ENCODE data around the gene SIAH3. TPM values are rescaled to one million over a fixed set of nuclear protein-coding genes. Genes with fewer than 3 reads are reported as not detected.
A peak's percentile ranks its signal among the peaks of the same experiment; 100 is the strongest.

Gene SIAH3
- total and polyA plus RNA-seq, 10 of the 15 experiments (the other 5 are each of a cell fraction or from before 2014, with no cell fraction given), result not detected

DNA sequence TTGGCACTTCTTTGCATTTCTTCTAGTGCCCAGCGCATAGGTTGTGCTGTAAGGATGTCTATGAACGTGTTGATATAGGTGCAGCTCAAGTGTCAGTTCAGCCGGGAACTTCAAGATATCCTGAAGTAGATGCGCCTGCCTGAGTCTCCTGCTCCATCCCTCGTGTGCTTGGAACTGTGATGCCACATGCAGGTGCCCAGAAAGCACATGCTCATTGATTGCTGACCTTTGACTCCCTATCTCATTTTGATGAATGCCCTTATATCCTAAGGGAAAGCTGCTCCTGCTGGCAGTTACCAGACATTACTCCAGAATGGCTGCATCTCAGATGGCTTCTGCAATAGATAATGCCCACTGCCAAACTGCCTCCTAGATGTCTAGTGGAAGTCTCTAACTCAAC lies 108.6 kb downstream of the SIAH3 start (continued):
- no peak for TF ChIP-seq NR2F1 (conservative IDR thresholded peaks at IDR 0.05)
- TF ChIP-seq ZNF207 (IDR thresholded peaks at IDR 0.05; ENCODE audit: borderline replicate concordance), result no peak
- TF ChIP-seq POLR2A (IDR thresholded peaks at IDR 0.05; ENCODE audit: low read depth, low read length), result no peak
- TF ChIP-seq SP1 (IDR thresholded peaks at IDR 0.05; ENCODE audit: low read depth, low read length), result no peak
- TF ChIP-seq, protein P1, sequence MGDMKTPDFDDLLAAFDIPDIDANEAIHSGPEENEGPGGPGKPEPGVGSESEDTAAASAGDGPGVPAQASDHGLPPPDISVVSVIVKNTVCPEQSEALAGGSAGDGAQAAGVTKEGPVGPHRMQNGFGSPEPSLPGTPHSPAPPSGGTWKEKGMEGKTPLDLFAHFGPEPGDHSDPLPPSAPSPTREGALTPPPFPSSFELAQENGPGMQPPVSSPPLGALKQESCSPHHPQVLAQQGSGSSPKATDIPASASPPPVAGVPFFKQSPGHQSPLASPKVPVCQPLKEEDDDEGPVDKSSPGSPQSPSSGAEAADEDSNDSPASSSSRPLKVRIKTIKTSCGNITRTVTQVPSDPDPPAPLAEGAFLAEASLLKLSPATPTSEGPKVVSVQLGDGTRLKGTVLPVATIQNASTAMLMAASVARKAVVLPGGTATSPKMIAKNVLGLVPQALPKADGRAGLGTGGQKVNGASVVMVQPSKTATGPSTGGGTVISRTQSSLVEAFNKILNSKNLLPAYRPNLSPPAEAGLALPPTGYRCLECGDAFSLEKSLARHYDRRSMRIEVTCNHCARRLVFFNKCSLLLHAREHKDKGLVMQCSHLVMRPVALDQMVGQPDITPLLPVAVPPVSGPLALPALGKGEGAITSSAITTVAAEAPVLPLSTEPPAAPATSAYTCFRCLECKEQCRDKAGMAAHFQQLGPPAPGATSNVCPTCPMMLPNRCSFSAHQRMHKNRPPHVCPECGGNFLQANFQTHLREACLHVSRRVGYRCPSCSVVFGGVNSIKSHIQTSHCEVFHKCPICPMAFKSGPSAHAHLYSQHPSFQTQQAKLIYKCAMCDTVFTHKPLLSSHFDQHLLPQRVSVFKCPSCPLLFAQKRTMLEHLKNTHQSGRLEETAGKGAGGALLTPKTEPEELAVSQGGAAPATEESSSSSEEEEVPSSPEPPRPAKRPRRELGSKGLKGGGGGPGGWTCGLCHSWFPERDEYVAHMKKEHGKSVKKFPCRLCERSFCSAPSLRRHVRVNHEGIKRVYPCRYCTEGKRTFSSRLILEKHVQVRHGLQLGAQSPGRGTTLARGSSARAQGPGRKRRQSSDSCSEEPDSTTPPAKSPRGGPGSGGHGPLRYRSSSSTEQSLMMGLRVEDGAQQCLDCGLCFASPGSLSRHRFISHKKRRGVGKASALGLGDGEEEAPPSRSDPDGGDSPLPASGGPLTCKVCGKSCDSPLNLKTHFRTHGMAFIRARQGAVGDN (IDR thresholded peaks at IDR 0.05), result no peak
- TF ChIP-seq NR2C2 (IDR thresholded peaks at IDR 0.05; ENCODE audit: borderline replicate concordance, control insufficient read depth, insufficient read length, low read depth), result no peak
- TF ChIP-seq BACH1 (IDR thresholded peaks at IDR 0.05; ENCODE audit: borderline replicate concordance), result no peak

DNA sequence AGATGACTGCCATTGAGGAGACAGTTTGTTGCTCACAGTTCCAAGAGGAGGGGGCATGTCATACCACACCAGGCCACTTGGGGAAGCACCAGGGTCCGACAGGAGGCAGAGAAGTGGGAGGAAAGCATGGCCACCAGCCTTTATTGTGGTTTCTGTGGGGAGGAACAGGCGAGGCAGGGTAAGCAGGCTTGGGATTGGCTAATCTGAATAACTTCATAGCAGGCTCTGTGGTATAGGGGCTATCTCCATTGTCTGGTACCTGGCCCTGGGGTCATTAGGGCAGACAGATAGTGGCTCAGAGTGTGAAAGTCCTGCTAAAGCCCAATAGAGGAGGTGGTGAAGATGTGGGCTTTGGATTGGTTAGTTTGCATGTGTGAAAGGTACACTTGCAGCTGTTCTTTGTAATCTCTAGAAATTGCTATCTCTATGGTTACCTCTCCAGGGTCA lies 114.0 kb downstream of the SIAH3 start:
- no peaks in the 10 kb centered on the region for H3K4me1 ChIP-seq (ENCODE audit: control insufficient read depth, insufficient read depth, low read length)
- FAIRE-seq, result no peak
- no peaks in the 10 kb centered on the region for H3K36me3 ChIP-seq (ENCODE audit: control insufficient read depth in 2 of 2, insufficient read depth in 2 of 2, low read length in 1 of 2)
- no peaks in the 10 kb centered on the region for H3K79me2 ChIP-seq (ENCODE audit: control insufficient read depth, insufficient read depth, low read length)
- H2AFZ ChIP-seq (ENCODE audit: control insufficient read depth, low read depth, low read length), result no peak overlapping the region
- no peak overlapping the region for H3K4me3 ChIP-seq
- H4K20me1 ChIP-seq (ENCODE audit: control insufficient read depth, insufficient read depth), result no peaks in the 10 kb centered on the region
- no peak overlapping the region for H3K27ac ChIP-seq (ENCODE audit: control insufficient read depth, insufficient read depth)
- ChIA-PET POLR2A (no interaction called here), RAD21 (ENCODE audit: unreplicated experiment) (no interaction called here), CTCF (interaction anchor here (1.1 to 1.5 kb wide), 3 partner anchors 9 to 114 kb away, joined by 3 to 7 read pairs (median 4); no protein-coding TSS in a partner anchor), SMC1A (ENCODE audit: uncharacterized antibody, unreplicated experiment) (interaction anchor here (1.3 kb wide), 1 partner anchor 14 kb away, joined by 5 read pairs; no protein-coding TSS in a partner anchor)
- H3K9me3 ChIP-seq (replicated peaks; ENCODE audit: control insufficient read depth, insufficient read depth, low read length), result no peaks in the 10 kb centered on the region
- H3K27me3 ChIP-seq (replicated peaks in 1 of 2; ENCODE audit: control insufficient read depth in 2 of 2, insufficient read depth in 2 of 2, low read length in 1 of 2), result peaks cover 0 to 1% of the 10 kb centered on the region in 2 experiments; a peak in 1 of 4 replicates
- DNase-seq (ENCODE audit: low read depth, low spot score), result no peak
- no TSS peak for BruUV-seq (replicated peaks)
- H3K4me2 ChIP-seq (ENCODE audit: control insufficient read depth, insufficient read depth), result no peak overlapping the region
- in situ Hi-C loops (cut with MboI), result no loop called here
- WGBS (ENCODE audit: insufficient coverage, insufficient replicate concordance, low lambda C conversion rate, missing lambda C conversion rate), result 0% methylated on average over 2 of the region's 2 CpGs
- intact Hi-C loops (cut with micrococcal nuclease; ENCODE audit: unreplicated experiment), result no loop called here
- ATAC-seq, result peak; percentile 90
- H3K9ac ChIP-seq (ENCODE audit: control insufficient read depth, insufficient read depth, low read length), result no peak overlapping the region
- TF ChIP-seq, protein P2, sequence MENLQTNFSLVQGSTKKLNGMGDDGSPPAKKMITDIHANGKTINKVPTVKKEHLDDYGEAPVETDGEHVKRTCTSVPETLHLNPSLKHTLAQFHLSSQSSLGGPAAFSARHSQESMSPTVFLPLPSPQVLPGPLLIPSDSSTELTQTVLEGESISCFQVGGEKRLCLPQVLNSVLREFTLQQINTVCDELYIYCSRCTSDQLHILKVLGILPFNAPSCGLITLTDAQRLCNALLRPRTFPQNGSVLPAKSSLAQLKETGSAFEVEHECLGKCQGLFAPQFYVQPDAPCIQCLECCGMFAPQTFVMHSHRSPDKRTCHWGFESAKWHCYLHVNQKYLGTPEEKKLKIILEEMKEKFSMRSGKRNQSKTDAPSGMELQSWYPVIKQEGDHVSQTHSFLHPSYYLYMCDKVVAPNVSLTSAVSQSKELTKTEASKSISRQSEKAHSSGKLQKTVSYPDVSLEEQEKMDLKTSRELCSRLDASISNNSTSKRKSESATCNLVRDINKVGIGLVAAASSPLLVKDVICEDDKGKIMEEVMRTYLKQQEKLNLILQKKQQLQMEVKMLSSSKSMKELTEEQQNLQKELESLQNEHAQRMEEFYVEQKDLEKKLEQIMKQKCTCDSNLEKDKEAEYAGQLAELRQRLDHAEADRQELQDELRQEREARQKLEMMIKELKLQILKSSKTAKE (IDR thresholded peaks at IDR 0.05; ENCODE audit: low read depth, poor library complexity, severe bottlenecking), result no peak
- no peak for TF ChIP-seq DPF2 (IDR thresholded peaks at IDR 0.05)
- no peak for TF ChIP-seq CBX3 (IDR thresholded peaks at IDR 0.05; ENCODE audit: borderline replicate concordance, low read depth)
- TF ChIP-seq, protein P3, sequence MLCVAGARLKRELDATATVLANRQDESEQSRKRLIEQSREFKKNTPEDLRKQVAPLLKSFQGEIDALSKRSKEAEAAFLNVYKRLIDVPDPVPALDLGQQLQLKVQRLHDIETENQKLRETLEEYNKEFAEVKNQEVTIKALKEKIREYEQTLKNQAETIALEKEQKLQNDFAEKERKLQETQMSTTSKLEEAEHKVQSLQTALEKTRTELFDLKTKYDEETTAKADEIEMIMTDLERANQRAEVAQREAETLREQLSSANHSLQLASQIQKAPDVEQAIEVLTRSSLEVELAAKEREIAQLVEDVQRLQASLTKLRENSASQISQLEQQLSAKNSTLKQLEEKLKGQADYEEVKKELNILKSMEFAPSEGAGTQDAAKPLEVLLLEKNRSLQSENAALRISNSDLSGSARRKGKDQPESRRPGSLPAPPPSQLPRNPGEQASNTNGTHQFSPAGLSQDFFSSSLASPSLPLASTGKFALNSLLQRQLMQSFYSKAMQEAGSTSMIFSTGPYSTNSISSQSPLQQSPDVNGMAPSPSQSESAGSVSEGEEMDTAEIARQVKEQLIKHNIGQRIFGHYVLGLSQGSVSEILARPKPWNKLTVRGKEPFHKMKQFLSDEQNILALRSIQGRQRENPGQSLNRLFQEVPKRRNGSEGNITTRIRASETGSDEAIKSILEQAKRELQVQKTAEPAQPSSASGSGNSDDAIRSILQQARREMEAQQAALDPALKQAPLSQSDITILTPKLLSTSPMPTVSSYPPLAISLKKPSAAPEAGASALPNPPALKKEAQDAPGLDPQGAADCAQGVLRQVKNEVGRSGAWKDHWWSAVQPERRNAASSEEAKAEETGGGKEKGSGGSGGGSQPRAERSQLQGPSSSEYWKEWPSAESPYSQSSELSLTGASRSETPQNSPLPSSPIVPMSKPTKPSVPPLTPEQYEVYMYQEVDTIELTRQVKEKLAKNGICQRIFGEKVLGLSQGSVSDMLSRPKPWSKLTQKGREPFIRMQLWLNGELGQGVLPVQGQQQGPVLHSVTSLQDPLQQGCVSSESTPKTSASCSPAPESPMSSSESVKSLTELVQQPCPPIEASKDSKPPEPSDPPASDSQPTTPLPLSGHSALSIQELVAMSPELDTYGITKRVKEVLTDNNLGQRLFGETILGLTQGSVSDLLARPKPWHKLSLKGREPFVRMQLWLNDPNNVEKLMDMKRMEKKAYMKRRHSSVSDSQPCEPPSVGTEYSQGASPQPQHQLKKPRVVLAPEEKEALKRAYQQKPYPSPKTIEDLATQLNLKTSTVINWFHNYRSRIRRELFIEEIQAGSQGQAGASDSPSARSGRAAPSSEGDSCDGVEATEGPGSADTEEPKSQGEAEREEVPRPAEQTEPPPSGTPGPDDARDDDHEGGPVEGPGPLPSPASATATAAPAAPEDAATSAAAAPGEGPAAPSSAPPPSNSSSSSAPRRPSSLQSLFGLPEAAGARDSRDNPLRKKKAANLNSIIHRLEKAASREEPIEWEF (IDR thresholded peaks at IDR 0.05; ENCODE audit: insufficient replicate concordance, low read depth, low read length), result no peak
- TF ChIP-seq HDGF (IDR thresholded peaks at IDR 0.05), result no peak
- TF ChIP-seq RCOR1 (conservative IDR thresholded peaks at IDR 0.05; ENCODE audit: low read depth, low read length), result no peak

Data from GM12878 (cell line).